Measurements from ENCODE around the gene NMRK2. TPM values are rescaled to one million over a fixed set of nuclear protein-coding genes. Genes with fewer than 3 reads are reported as not detected.

Gene NMRK2
- total and polyA plus RNA-seq, 2 of the 13 experiments (the other 11 are each of a cell fraction or from before 2014, with no cell fraction given): not detected

DNA sequence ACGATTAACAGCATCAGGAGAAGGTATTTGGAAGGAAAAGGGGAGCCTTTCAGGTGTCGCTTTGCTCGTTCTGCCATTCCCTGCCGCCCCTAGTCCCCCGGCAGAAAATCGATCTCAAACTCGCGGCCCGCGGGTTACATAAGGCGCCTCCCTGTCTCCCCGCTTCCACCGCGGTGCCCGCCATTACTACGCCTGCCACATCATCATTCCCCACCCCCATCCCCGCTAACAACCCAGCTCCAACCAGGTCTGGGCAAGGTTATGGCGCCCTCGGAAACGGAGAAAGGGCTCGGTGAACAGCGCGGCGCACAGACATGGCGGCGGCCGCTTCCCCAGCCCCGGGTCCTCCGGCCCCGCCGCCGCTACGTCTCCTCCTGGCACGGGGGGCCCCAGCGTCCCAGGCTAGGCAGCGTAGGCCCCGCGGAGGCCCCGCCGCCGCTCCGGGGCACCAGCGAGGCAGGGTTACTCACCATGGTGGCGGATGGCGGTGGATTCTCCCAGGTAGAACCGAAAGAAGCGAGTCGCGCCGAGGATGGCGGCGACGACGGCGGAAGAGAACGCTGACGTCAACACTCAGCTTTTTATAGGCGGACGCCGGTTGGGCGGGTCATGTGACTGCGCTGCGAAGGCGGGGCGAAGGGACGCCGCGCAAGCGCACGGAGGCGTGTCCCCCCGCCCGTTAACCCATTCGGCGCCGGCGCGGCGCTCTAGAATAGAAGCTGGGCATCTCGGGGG, 52.2 kb downstream of the NMRK2 start, which contains the start of gene EEF2 (continued):
- TF ChIP-seq POGK (CRISPR knock-in tag; conservative IDR thresholded peaks at IDR 0.05) (peak; percentile 89), HIVEP1 (CRISPR knock-in tag; IDR thresholded peaks at IDR 0.05) (peak; percentile 79), TIGD3 (CRISPR knock-in tag; IDR thresholded peaks at IDR 0.05; ENCODE audit: borderline replicate concordance) (peak; percentile 90; the same call in 1 of the 2 replicates), HES4 (CRISPR knock-in tag; IDR thresholded peaks at IDR 0.05; ENCODE audit: borderline replicate concordance) (peak; percentile 97), KAT2B (IDR thresholded peaks at IDR 0.05; ENCODE audit: borderline replicate concordance, low read depth, low read length) (no peak), SKI (IDR thresholded peaks at IDR 0.05; ENCODE audit: partially characterized antibody) (peak; percentile 79), ZNF644 (CRISPR knock-in tag; IDR thresholded peaks at IDR 0.05; ENCODE audit: low read depth) (no peak), HNF1B (CRISPR knock-in tag; IDR thresholded peaks at IDR 0.05) (no peak; the same call in none of the 2 replicates), ZNF280B (CRISPR knock-in tag; IDR thresholded peaks at IDR 0.05; ENCODE audit: borderline replicate concordance) (peak; percentile 83; the same call in 1 of the 2 replicates), RBFOX2 (IDR thresholded peaks at IDR 0.05; ENCODE audit: low read depth, low read length) (peak; percentile 100), TEAD3 (CRISPR knock-in tag; optimal IDR thresholded peaks at IDR 0.05; ENCODE audit: borderline replicate concordance) (peak; percentile 49), ETV5 (CRISPR knock-in tag; IDR thresholded peaks at IDR 0.05; ENCODE audit: borderline replicate concordance) (peak; percentile 65), KAT8 (CRISPR knock-in tag; IDR thresholded peaks at IDR 0.05) (peak; percentile 83)
- TF ChIP-seq, protein P1, sequence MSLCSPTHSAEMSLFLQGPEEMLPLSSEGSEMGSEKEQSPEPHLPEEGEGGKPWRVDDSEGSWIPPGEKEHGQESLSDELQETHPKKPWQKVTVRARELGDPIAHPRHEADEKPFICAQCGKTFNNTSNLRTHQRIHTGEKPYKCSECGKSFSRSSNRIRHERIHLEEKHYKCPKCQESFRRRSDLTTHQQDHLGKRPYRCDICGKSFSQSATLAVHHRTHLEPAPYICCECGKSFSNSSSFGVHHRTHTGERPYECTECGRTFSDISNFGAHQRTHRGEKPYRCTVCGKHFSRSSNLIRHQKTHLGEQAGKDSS (CRISPR knock-in tag; IDR thresholded peaks at IDR 0.05; ENCODE audit: borderline replicate concordance, low read depth): peak; percentile 46; the same call in 1 of the 2 replicates
- TF ChIP-seq, protein P2, sequence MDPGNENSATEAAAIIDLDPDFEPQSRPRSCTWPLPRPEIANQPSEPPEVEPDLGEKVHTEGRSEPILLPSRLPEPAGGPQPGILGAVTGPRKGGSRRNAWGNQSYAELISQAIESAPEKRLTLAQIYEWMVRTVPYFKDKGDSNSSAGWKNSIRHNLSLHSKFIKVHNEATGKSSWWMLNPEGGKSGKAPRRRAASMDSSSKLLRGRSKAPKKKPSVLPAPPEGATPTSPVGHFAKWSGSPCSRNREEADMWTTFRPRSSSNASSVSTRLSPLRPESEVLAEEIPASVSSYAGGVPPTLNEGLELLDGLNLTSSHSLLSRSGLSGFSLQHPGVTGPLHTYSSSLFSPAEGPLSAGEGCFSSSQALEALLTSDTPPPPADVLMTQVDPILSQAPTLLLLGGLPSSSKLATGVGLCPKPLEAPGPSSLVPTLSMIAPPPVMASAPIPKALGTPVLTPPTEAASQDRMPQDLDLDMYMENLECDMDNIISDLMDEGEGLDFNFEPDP (CRISPR knock-in tag; conservative IDR thresholded peaks at IDR 0.05): no peak
- TF ChIP-seq, protein P3, sequence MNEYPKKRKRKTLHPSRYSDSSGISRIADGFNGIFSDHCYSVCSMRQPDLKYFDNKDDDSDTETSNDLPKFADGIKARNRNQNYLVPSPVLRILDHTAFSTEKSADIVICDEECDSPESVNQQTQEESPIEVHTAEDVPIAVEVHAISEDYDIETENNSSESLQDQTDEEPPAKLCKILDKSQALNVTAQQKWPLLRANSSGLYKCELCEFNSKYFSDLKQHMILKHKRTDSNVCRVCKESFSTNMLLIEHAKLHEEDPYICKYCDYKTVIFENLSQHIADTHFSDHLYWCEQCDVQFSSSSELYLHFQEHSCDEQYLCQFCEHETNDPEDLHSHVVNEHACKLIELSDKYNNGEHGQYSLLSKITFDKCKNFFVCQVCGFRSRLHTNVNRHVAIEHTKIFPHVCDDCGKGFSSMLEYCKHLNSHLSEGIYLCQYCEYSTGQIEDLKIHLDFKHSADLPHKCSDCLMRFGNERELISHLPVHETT (CRISPR knock-in tag; conservative IDR thresholded peaks at IDR 0.05): peak; percentile 80
- TF ChIP-seq, protein P4, sequence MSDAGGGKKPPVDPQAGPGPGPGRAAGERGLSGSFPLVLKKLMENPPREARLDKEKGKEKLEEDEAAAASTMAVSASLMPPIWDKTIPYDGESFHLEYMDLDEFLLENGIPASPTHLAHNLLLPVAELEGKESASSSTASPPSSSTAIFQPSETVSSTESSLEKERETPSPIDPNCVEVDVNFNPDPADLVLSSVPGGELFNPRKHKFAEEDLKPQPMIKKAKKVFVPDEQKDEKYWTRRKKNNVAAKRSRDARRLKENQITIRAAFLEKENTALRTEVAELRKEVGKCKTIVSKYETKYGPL (CRISPR knock-in tag; IDR thresholded peaks at IDR 0.05): no peak; the same call in 1 of the 2 replicates
